Loucy (cell line): Measurements from ENCODE around the gene SLC22A23.

Experiments used
- H2AFZ ChIP-seq: fragments of 200-600 bp; sonication (generic); 2 replicates; pipeline ENCODE4 v1.6.0; 2016; ENCODE audit warnings: antibody characterized with exemption, mild to moderate bottlenecking, low read length, moderate library complexity
- H3F3A ChIP-seq: fragments of 200-600 bp; 2 replicates; pipeline ENCODE4 v1.6.0; 2016; ENCODE audit warnings: antibody characterized with exemption, low read depth, mild to moderate bottlenecking
- H3K27me3 ChIP-seq: fragments of 200-600 bp; sonication (generic); 2 replicates; pipeline ENCODE4 v1.6.1; 2014; ENCODE audit warnings: low read length, mild to moderate bottlenecking; ENCODE audit not compliant: insufficient read depth, poor library complexity, severe bottlenecking
- H3K36me3 ChIP-seq: fragments of 200-600 bp; sonication (generic); 2 replicates; pipeline ENCODE4 v1.6.1; 2016; ENCODE audit warnings: low read length; ENCODE audit not compliant: insufficient read depth
- H3K4me1 ChIP-seq: fragments of 200-600 bp; sonication (generic); 2 replicates; pipeline ENCODE4 v1.5.1; 2014; ENCODE audit warnings: low read length, mild to moderate bottlenecking; ENCODE audit not compliant: insufficient read depth, poor library complexity, severe bottlenecking
- H3K4me2 ChIP-seq: fragments of 200-600 bp; sonication (generic); 2 replicates; pipeline ENCODE4 v1.6.0; 2014; ENCODE audit warnings: antibody characterized with exemption, low read length, low read depth, mild to moderate bottlenecking; ENCODE audit not compliant: poor library complexity, severe bottlenecking
- H3K4me3 ChIP-seq: fragments of 200-600 bp; sonication (generic); 2 replicates; pipeline ENCODE4 v1.5.1; 2014; ENCODE audit warnings: low read length, mild to moderate bottlenecking, mixed read lengths; ENCODE audit not compliant: poor library complexity, severe bottlenecking
- H3K79me2 ChIP-seq: fragments of 200-600 bp; sonication (generic); 2 replicates; pipeline ENCODE4 v1.6.1; 2014; ENCODE audit warnings: low read length; ENCODE audit not compliant: insufficient read depth
- H3K9ac ChIP-seq: fragments of 200-600 bp; sonication (generic); 2 replicates; pipeline ENCODE4 v1.6.0; 2014; ENCODE audit warnings: mild to moderate bottlenecking, low read depth, low read length, moderate library complexity; ENCODE audit not compliant: poor library complexity, severe bottlenecking
- H3K9me2 ChIP-seq: fragments of 200-600 bp; sonication (generic); replicated peaks from 2 replicates; pipeline ENCODE4 v1.6.1; 2016; ENCODE audit warnings: low read depth, low read length, mixed read lengths
- H3K9me3 ChIP-seq: fragments of 200-600 bp; sonication (generic); 2 replicates; pipeline ENCODE4 v1.6.1; 2014; ENCODE audit warnings: mild to moderate bottlenecking, antibody characterized with exemption, low read length, low read depth; ENCODE audit not compliant: insufficient read depth
- H4K20me1 ChIP-seq: fragments of 200-600 bp; sonication (generic); 2 replicates; pipeline ENCODE4 v1.6.0; 2014; ENCODE audit warnings: antibody characterized with exemption, low read length, mild to moderate bottlenecking; ENCODE audit not compliant: insufficient read depth, poor library complexity, severe bottlenecking
- EZH2phosphoT487 ChIP-seq: fragments of 200-600 bp; IDR thresholded peaks from 2 replicates; pipeline ENCODE4 v1.6.1; 2018; ENCODE audit warnings: antibody characterized with exemption, mild to moderate bottlenecking, moderate library complexity, borderline replicate concordance
- TF ChIP-seq, protein P1 (sequence below): fragments of 200-600 bp; sonication (generic); conservative IDR thresholded peaks from 2 replicates; pipeline ENCODE4 v1.5.1; 2014; ENCODE audit warnings: mild to moderate bottlenecking, antibody characterized with exemption, low read length

Gene SLC22A23

DNA sequence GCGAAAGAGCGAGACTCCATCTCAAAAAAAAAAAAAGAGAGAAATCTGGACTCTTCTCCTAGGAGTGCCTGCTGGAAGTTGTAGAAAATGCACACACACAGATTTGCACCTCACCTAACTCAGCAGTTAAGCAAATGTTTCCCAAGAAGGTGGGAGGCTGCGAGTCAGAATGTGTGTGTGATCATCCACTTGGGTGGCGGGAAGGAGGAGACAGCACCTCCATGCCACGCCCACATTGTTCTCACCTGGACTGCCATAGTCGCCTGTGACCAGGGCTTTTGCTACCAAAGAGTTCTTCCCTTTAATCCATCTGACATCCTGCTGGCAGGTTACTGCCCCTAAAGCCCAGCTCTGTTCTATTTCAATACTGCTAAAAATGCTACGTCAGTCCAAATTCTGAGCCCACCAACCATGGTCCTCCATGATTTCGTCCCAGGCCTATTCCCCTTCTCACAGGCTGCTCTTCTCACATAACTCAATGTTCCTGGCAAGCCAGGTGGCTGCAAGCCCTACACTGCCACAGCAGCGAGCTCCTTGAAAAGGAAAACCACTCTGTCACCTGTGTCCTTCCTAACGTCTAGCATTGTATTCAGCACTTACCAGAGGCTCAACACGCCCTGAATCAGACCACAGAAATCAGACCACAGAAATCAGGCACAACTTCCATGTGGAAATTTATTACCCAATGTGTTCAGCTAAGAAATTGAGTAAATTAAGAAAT is 120.6 kb downstream of the SLC22A23 start:
- no peaks in the 10 kb centered on the region for H3K9me2 ChIP-seq
- H3K9ac ChIP-seq = no peak overlapping the region
- H3K4me3 ChIP-seq = no peak overlapping the region
- no peaks in the 10 kb centered on the region for H3K27me3 ChIP-seq
- H4K20me1 ChIP-seq = no peaks in the 10 kb centered on the region
- H2AFZ ChIP-seq = no peak overlapping the region
- no peaks in the 10 kb centered on the region for H3K36me3 ChIP-seq
- H3K4me2 ChIP-seq = no peak overlapping the region
- H3K9me3 ChIP-seq = no peaks in the 10 kb centered on the region
- H3K79me2 ChIP-seq = no peaks in the 10 kb centered on the region
- H3F3A ChIP-seq = no peaks in the 10 kb centered on the region
- peaks cover 19% of the 10 kb centered on the region for H3K4me1 ChIP-seq
- TF ChIP-seq, protein P1, sequence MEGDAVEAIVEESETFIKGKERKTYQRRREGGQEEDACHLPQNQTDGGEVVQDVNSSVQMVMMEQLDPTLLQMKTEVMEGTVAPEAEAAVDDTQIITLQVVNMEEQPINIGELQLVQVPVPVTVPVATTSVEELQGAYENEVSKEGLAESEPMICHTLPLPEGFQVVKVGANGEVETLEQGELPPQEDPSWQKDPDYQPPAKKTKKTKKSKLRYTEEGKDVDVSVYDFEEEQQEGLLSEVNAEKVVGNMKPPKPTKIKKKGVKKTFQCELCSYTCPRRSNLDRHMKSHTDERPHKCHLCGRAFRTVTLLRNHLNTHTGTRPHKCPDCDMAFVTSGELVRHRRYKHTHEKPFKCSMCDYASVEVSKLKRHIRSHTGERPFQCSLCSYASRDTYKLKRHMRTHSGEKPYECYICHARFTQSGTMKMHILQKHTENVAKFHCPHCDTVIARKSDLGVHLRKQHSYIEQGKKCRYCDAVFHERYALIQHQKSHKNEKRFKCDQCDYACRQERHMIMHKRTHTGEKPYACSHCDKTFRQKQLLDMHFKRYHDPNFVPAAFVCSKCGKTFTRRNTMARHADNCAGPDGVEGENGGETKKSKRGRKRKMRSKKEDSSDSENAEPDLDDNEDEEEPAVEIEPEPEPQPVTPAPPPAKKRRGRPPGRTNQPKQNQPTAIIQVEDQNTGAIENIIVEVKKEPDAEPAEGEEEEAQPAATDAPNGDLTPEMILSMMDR = no peak
- no peak for TF ChIP-seq EZH2phosphoT487

DNA sequence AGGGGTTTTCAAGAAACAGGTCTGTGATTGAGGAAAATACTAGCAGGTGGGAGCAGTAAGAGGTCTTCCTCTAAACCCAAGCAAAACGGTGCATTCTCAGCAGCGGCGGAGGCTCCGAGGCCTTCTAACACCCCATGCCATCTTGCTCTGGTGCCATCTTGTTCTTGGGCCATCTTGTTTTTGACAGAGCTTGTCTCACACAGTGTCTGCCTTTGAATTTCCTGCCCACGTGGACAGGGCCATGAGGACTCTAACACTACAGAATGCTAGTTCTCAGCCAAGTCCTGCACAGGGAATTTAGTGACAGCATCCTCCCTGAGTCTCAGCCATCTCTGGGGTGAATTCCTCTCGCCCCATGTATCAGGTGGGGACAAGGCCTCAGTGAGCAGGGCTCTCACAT is 121.7 kb downstream of the SLC22A23 start:
- H3K27me3 ChIP-seq = no peaks in the 10 kb centered on the region
- no peaks in the 10 kb centered on the region for H3K36me3 ChIP-seq
- peaks cover 19% of the 10 kb centered on the region for H3K4me1 ChIP-seq
- no peak overlapping the region for H3K4me2 ChIP-seq
- H3K4me3 ChIP-seq = no peak overlapping the region
- no peaks in the 10 kb centered on the region for H4K20me1 ChIP-seq
- H3K9me3 ChIP-seq = no peaks in the 10 kb centered on the region
- TF ChIP-seq EZH2phosphoT487 = no peak
- TF ChIP-seq, protein P1 = no peak
- no peaks in the 10 kb centered on the region for H3K79me2 ChIP-seq
- no peak overlapping the region for H2AFZ ChIP-seq
- no peaks in the 10 kb centered on the region for H3K9me2 ChIP-seq
- no peaks in the 10 kb centered on the region for H3F3A ChIP-seq
- H3K9ac ChIP-seq = no peak overlapping the region

DNA sequence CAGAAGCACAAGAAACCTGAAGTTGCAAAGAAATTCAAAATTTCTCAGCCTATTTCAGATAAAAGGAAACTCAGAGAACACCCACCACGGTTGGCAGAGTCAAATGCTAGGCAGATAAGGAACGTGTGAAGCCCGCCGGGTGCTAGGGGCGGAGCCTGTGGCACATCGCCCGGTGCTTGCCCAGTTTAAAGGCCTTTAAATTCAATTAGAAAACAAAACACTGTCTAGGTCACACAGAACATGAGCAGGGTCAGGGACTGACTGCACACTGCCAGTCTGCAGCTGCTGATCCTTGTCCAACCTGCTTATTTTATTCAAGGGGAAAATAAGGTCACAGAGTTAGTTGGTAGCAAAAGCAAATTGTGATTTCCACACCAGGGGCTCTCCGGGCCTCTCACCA is 122.3 kb downstream of the SLC22A23 start:
- Histone ChIP-seq H3F3A (no peaks in the 10 kb centered on the region), H3K79me2 (no peaks in the 10 kb centered on the region), H3K27me3 (no peaks in the 10 kb centered on the region), H4K20me1 (no peaks in the 10 kb centered on the region), H2AFZ (no peak overlapping the region), H3K9me2 (no peaks in the 10 kb centered on the region), H3K4me3 (no peak overlapping the region), H3K4me1 (peaks cover 19% of the 10 kb centered on the region), H3K9me3 (no peaks in the 10 kb centered on the region), H3K9ac (no peak overlapping the region), H3K36me3 (no peaks in the 10 kb centered on the region), H3K4me2 (no peak overlapping the region)
- TF ChIP-seq, protein P1 = no peak
- TF ChIP-seq EZH2phosphoT487 = no peak
